ENCODE results near the gene HDAC8.

Gene HDAC8

DNA sequence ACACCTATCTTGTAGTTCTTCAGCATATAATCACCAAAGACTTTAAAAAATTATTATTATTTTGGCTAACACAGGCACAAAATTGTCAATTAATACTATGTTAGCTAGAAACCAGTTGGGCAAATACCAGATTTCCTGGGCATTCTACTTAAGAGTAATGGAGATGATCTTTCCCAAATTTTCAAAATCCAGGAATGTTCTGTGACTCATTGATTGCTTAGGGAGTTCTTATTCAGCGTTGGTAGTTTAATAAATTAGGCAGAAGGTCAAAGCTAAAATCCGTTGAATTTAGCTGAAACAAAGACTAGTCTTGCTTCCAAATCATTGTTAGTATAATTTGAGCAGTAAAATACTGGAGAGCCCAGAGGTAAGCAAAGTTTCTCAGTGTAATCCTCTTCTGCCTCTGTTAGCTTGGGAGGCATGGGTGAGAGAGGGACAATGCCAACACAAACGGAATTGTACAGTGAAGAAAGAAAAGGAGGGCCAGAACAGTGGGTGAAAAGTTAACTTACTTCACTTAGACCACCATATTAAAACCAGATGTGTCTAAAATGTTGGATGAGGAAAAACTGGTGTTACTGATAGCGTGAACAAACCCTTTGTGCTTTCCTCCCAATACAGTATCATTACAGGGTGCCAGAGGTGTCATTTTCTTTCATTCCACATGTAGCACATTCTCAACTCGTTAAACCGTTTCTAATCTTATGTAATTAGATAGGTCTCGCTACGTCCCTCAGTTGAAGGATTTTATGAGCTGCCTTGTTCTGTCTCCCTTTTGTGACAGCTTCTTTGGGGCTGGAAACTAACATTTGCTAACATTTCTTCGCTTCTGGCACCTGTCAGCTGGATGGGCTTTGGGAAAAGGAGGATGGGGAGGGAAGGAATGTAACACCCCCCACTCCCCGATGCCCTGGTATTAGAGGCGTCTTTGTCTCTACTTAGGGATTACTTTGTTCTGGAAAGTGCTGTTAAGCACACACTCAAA lies 179.5 kb downstream of the HDAC8 start:
- Histone ChIP-seq H3K4me1 (ENCODE audit: control insufficient read depth, insufficient read depth, low read depth, low read length) (no peaks in the 10 kb centered on the region), H2AFZ (ENCODE audit: low read depth, low read length) (no peak overlapping the region), H3K27me3 (ENCODE audit: control insufficient read depth in 1 of 2, insufficient read depth in 1 of 2, low read length in 2 of 2) (peaks cover 0 to 44% of the 10 kb centered on the region in 2 experiments), H3K23ac (ENCODE audit: low read length in 2 of 2) (no peak overlapping the region), H3K4me2 (ENCODE audit: low read length, poor library complexity, severe bottlenecking) (no peak overlapping the region), H3K79me1 (replicated peaks; ENCODE audit: low read length, poor library complexity, severe bottlenecking) (no peaks in the 10 kb centered on the region), H4K8ac (ENCODE audit: low read length) (no peak overlapping the region), H3K36me3 (ENCODE audit: control insufficient read depth in 1 of 2, insufficient read depth in 2 of 2, low read depth in 1 of 2, low read length in 2 of 2) (no peaks in the 10 kb centered on the region), H3K18ac (ENCODE audit: low read depth in 1 of 2, low read length in 2 of 2) (no peak overlapping the region), H3K4ac (ENCODE audit: low read depth in 1 of 2, low read length in 2 of 2) (no peak overlapping the region), H2BK12ac (ENCODE audit: low read length in 2 of 2) (no peak overlapping the region), H3K14ac (ENCODE audit: low read length in 2 of 2) (no peak overlapping the region), H2BK15ac (ENCODE audit: low read depth, poor library complexity, severe bottlenecking) (no peak overlapping the region), H2BK120ac (ENCODE audit: low read depth, low read length) (no peak overlapping the region), H4K91ac (ENCODE audit: low read length) (no peak overlapping the region), H2BK5ac (ENCODE audit: low read depth, low read length, poor library complexity, severe bottlenecking) (no peak overlapping the region), H3K27ac (ENCODE audit: low read length, poor library complexity, severe bottlenecking) (no peak overlapping the region), H3K9ac (ENCODE audit: low read length) (peak overlapping the region; percentile 10), H3K4me3 (ENCODE audit: insufficient read depth in 1 of 2, low read depth in 1 of 2, low read length in 2 of 2) (peak overlapping the region in 1 of 2 experiments; percentile 39), H3K9me3 (ENCODE audit: control insufficient read depth, low read length) (no peaks in the 10 kb centered on the region), H2AK5ac (ENCODE audit: low read length, severe bottlenecking) (no peak overlapping the region)
- no peak for DNase-seq
- 80% methylated on average over 7 of the region's 11 CpGs for WGBS

DNA sequence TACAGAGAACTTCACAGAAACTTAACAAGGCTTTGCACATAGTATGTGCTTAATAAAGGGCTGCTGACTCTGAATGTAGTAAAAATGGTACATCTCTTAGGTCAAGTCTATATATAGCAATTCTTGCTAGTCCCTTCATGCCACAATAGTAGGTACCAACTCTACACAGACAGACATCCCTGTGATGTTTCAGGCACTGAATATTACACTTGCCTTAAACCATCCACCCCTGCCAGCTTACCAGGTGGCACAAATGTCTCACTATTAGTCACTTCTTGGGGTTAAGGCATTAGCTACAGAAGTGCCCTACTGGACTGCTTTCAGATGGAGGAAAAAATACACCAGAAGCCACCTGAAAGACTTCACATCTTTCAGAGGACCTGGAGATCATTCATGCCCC lies 180.6 kb downstream of the HDAC8 start:
- Histone ChIP-seq H2BK120ac (ENCODE audit: low read depth, low read length) (no peak overlapping the region), H4K91ac (ENCODE audit: low read length) (no peak overlapping the region), H2BK12ac (ENCODE audit: low read length in 2 of 2) (no peak overlapping the region), H2BK15ac (ENCODE audit: low read depth, poor library complexity, severe bottlenecking) (no peak overlapping the region), H3K27me3 (ENCODE audit: control insufficient read depth in 1 of 2, insufficient read depth in 1 of 2, low read length in 2 of 2) (peaks cover 0 to 54% of the 10 kb centered on the region in 2 experiments), H3K27ac (ENCODE audit: low read length, poor library complexity, severe bottlenecking) (no peak overlapping the region), H3K9ac (ENCODE audit: low read length) (no peak overlapping the region), H3K18ac (ENCODE audit: low read depth in 1 of 2, low read length in 2 of 2) (no peak overlapping the region), H2AK5ac (ENCODE audit: low read length, severe bottlenecking) (no peak overlapping the region), H3K14ac (ENCODE audit: low read length in 2 of 2) (no peak overlapping the region), H3K23ac (ENCODE audit: low read length in 2 of 2) (no peak overlapping the region), H3K79me1 (replicated peaks; ENCODE audit: low read length, poor library complexity, severe bottlenecking) (no peaks in the 10 kb centered on the region), H3K4me1 (ENCODE audit: control insufficient read depth, insufficient read depth, low read depth, low read length) (no peaks in the 10 kb centered on the region), H2BK5ac (ENCODE audit: low read depth, low read length, poor library complexity, severe bottlenecking) (no peak overlapping the region), H3K4me3 (ENCODE audit: insufficient read depth in 1 of 2, low read depth in 1 of 2, low read length in 2 of 2) (no peak overlapping the region), H3K36me3 (ENCODE audit: control insufficient read depth in 1 of 2, insufficient read depth in 2 of 2, low read depth in 1 of 2, low read length in 2 of 2) (no peaks in the 10 kb centered on the region), H3K9me3 (ENCODE audit: control insufficient read depth, low read length) (no peaks in the 10 kb centered on the region), H4K8ac (ENCODE audit: low read length) (no peak overlapping the region), H3K4me2 (ENCODE audit: low read length, poor library complexity, severe bottlenecking) (no peak overlapping the region), H3K4ac (ENCODE audit: low read depth in 1 of 2, low read length in 2 of 2) (no peak overlapping the region), H2AFZ (ENCODE audit: low read depth, low read length) (no peak overlapping the region)
- DNase-seq: no peak

DNA sequence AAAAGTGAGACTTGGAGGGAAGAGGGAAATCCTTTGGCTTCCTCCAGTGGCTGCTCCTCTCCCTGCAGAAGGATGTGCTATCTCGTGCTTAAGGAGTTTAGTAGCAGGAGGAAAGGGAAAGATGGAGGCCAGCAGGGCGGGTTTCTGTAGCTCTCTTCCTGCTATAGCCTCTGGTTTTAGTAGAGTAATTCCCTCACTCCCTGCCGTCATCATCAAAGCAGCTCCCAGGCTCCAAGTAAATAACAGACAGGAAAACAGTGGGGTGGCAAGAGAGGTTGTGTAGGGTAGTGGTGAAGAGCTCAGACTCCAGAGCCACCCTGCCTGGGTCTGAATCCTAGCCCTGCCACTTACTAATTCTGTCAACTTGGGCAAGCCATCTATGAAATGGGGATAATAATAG lies 185.4 kb downstream of the HDAC8 start:
- Histone ChIP-seq H3K9ac (ENCODE audit: low read length) (no peak overlapping the region), H3K79me1 (replicated peaks; ENCODE audit: low read length, poor library complexity, severe bottlenecking) (no peaks in the 10 kb centered on the region), H4K91ac (ENCODE audit: low read length) (no peak overlapping the region), H3K27ac (ENCODE audit: low read length, poor library complexity, severe bottlenecking) (no peak overlapping the region), H2BK5ac (ENCODE audit: low read depth, low read length, poor library complexity, severe bottlenecking) (no peak overlapping the region), H3K4me3 (ENCODE audit: insufficient read depth in 1 of 2, low read depth in 1 of 2, low read length in 2 of 2) (no peak overlapping the region), H3K4me1 (ENCODE audit: control insufficient read depth, insufficient read depth, low read depth, low read length) (no peaks in the 10 kb centered on the region), H2BK12ac (ENCODE audit: low read length in 2 of 2) (no peak overlapping the region), H2BK15ac (ENCODE audit: low read depth, poor library complexity, severe bottlenecking) (no peak overlapping the region), H3K4me2 (ENCODE audit: low read length, poor library complexity, severe bottlenecking) (no peak overlapping the region), H3K23ac (ENCODE audit: low read length in 2 of 2) (no peak overlapping the region), H3K18ac (ENCODE audit: low read depth in 1 of 2, low read length in 2 of 2) (no peak overlapping the region), H3K9me3 (ENCODE audit: control insufficient read depth, low read length) (no peaks in the 10 kb centered on the region), H3K27me3 (ENCODE audit: control insufficient read depth in 1 of 2, insufficient read depth in 1 of 2, low read length in 2 of 2) (peaks cover 0 to 63% of the 10 kb centered on the region in 2 experiments), H2AK5ac (ENCODE audit: low read length, severe bottlenecking) (no peak overlapping the region), H4K8ac (ENCODE audit: low read length) (no peak overlapping the region), H3K14ac (ENCODE audit: low read length in 2 of 2) (no peak overlapping the region), H2AFZ (ENCODE audit: low read depth, low read length) (no peak overlapping the region), H3K4ac (ENCODE audit: low read depth in 1 of 2, low read length in 2 of 2) (no peak overlapping the region), H2BK120ac (ENCODE audit: low read depth, low read length) (no peak overlapping the region), H3K36me3 (ENCODE audit: control insufficient read depth in 1 of 2, insufficient read depth in 2 of 2, low read depth in 1 of 2, low read length in 2 of 2) (no peaks in the 10 kb centered on the region)
- no CpG with 5 or more reads among the region's 3 CpGs for WGBS
- DNase-seq: no peak

DNA sequence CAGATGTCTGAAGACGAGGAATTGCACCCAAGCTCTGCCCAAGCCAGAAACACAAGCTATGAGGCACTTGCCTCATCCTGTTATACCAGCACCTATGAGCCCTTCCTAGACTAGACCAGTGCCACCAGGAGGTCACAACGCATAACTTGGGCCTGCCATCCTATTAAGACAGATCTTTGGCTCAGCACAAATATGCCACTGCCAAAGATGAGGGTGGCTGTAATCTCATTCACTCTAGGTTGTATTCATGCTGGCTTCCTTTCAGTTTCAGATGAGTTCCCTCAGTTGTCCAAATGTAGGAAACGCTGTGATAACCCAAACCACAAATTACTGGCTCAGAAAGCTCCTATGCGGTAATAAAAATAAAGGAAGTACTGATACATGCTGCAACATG lies 190.4 kb downstream of the HDAC8 start:
- Histone ChIP-seq H3K9me3 (ENCODE audit: control insufficient read depth, low read length) (no peaks in the 10 kb centered on the region), H3K27ac (ENCODE audit: low read length, poor library complexity, severe bottlenecking) (no peak overlapping the region), H3K79me1 (replicated peaks; ENCODE audit: low read length, poor library complexity, severe bottlenecking) (no peaks in the 10 kb centered on the region), H2BK120ac (ENCODE audit: low read depth, low read length) (no peak overlapping the region), H3K36me3 (ENCODE audit: control insufficient read depth in 1 of 2, insufficient read depth in 2 of 2, low read depth in 1 of 2, low read length in 2 of 2) (no peaks in the 10 kb centered on the region), H2BK15ac (ENCODE audit: low read depth, poor library complexity, severe bottlenecking) (no peak overlapping the region), H3K18ac (ENCODE audit: low read depth in 1 of 2, low read length in 2 of 2) (peak overlapping the region in 1 of 2 experiments; percentile 62), H3K14ac (ENCODE audit: low read length in 2 of 2) (no peak overlapping the region), H4K8ac (ENCODE audit: low read length) (no peak overlapping the region), H2BK12ac (ENCODE audit: low read length in 2 of 2) (no peak overlapping the region), H3K4me3 (ENCODE audit: insufficient read depth in 1 of 2, low read depth in 1 of 2, low read length in 2 of 2) (no peak overlapping the region), H3K4me1 (ENCODE audit: control insufficient read depth, insufficient read depth, low read depth, low read length) (no peaks in the 10 kb centered on the region), H3K9ac (ENCODE audit: low read length) (no peak overlapping the region), H3K27me3 (ENCODE audit: control insufficient read depth in 1 of 2, insufficient read depth in 1 of 2, low read length in 2 of 2) (peaks cover 0 to 62% of the 10 kb centered on the region in 2 experiments), H4K91ac (ENCODE audit: low read length) (no peak overlapping the region), H3K4me2 (ENCODE audit: low read length, poor library complexity, severe bottlenecking) (no peak overlapping the region), H3K4ac (ENCODE audit: low read depth in 1 of 2, low read length in 2 of 2) (no peak overlapping the region), H2AFZ (ENCODE audit: low read depth, low read length) (no peak overlapping the region), H3K23ac (ENCODE audit: low read length in 2 of 2) (no peak overlapping the region), H2BK5ac (ENCODE audit: low read depth, low read length, poor library complexity, severe bottlenecking) (no peak overlapping the region), H2AK5ac (ENCODE audit: low read length, severe bottlenecking) (no peak overlapping the region)
- WGBS: 81% methylated on average over 3 of the region's 4 CpGs
- no peak for DNase-seq

Measured in mesenchymal stem cell (in vitro differentiated cells and primary cell).